Activated T-cell treated with anti-CD3 and anti-CD28 coated beads, Interleukin-2, amount 50 U/mL, for 48 hours (primary cell): ENCODE data around the gene GDPD4.

Experiments used
- DNase-seq, 2 experiments: peaks; one replicate each; pipeline ENCODE4 v3.0.0-alpha.2; 2020

Gene GDPD4

DNA sequence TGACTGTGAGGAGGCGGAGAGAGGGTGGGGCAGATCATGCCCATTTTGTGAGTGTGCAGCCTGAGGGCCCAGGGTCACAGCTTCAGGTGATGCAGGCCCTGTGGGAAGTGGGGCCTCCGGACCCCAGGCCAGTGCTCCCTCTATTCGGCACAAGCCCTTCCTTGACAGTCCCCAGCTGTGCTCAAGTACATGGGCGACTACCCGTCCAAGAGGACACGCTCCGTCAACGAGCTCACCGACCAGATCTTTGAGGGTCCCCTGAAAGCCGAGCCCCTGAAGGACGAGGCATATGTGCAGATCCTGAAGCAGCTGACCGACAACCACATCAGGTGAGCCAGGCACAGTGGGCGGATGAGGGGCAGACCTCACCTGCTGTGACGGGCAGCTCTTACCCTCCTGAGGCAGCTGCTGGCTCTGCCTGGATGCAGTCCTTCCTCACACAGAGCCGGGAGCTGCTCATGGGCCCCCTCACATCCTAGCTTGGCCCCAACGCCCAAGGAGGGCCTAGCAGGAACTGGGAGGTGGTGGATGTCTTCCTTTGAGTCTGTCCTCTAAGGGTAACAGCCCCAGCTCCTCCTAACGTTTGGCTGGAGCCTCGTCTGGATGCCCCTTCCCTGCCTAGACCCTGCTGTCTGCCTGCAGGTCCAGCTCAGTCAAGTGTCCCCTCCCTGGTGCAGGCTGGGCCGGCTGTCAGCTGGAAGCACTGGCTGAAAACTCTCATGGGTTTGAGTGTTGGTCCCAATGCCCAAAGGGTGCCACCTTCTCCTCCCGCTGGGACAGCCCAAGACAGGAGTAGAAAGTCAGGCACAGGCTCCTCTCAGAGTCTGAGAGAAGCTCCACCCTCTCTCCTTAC lies 97.4 kb downstream of the GDPD4 start:
- DNase-seq: no peak

DNA sequence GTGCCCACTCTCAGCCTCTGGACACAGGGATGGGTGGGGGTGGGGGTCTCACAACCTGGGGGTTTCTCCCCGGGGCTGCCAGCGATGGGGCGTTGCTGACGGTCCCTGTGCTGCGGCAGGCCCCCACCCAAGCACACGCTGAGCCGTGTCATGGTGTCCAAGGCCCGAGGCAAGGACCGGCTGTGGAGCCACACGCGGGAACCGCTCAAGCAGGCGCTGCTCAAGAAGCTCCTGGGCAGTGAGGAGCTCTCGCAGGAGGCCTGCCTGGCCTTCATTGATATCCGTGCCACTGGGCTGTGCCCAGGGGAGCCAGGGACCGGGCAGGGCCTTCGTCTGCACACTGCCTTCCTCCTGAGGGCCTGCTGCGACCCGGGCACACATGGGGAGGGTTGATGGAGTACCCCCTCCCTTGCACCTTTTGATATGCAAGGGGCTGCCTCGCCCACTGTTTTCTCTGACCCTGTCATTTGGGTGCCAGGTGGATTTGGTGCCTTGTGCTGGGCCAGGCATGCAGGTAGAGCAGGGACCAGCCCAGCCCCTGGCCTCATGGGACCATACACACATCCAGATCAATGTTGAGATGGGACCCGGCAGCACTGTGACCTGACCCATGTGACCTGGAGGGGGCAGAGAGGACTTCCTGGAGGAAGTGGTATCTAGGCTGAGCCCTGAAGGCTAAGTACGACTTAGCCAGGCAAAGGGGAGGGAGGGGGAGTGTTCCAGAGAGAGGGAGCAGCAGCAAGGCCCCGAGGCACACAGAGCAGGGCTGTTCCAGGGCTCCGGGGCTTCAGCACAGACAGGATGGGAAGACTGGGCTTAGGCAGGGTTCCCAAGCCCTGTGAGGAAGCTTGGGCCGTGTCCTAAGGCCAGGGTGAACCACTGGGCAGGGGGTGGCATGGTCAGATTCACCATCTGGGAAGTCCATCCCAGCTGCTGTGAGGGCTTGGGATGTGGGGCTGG lies 98.3 kb downstream of the GDPD4 start:
- DNase-seq: no peak

DNA sequence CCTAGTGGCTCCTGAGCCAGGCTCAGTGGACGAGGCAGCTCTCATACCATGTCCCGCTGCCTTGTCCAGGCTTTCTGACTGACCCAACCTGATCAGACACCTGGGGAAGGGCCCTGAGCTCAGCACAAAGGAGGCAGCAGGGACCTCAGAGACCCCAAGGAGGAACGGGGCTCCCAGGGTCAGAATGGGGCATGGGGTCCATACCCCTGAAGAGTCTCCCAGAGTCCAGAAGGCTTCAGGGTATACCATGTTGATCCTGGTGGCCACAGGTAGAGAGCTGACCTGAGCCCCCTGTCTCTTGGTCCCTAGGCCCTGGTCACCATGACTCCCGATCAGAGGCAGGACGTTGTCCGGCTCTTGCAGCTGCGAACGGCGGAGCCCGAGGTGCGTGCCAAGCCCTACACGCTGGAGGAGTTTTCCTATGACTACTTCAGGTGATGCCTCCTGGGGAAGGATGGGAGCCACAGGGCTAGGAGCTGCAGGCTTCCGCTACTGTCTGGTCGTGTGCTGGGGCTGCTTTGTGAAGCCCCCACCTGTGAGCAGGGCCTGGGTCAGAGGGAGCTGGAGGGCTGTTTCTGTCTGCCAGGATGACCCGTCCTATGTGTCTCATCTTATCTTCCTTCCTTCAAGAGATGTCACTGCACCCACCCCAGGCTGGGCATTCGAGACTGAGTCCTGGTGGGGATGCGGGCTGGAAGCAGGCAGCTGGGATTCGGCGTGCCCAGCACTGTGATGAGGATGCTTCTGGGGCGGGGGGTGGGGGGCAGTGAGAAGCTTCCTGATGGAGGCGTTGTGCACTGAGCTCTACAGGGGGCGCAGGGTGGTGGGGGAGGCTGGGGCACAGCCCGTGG lies 99.3 kb downstream of the GDPD4 start:
- no peak for DNase-seq

DNA sequence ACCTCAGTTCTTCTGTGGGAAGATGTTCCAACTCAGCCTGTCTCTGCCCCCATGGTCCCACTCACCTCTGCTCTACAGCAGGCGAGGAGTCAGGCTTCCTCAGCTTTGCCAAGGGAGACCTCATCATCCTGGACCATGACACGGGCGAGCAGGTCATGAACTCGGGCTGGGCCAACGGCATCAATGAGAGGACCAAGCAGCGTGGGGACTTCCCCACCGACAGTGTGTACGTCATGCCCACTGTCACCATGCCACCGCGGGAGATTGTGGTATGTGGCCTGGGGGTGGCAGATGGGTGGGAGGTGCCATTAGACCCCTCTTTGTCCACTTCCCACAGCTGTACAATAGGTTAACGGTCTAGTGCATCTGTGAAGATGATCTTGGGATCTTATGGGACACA lies 100.1 kb downstream of the GDPD4 start:
- no peak for DNase-seq

DNA sequence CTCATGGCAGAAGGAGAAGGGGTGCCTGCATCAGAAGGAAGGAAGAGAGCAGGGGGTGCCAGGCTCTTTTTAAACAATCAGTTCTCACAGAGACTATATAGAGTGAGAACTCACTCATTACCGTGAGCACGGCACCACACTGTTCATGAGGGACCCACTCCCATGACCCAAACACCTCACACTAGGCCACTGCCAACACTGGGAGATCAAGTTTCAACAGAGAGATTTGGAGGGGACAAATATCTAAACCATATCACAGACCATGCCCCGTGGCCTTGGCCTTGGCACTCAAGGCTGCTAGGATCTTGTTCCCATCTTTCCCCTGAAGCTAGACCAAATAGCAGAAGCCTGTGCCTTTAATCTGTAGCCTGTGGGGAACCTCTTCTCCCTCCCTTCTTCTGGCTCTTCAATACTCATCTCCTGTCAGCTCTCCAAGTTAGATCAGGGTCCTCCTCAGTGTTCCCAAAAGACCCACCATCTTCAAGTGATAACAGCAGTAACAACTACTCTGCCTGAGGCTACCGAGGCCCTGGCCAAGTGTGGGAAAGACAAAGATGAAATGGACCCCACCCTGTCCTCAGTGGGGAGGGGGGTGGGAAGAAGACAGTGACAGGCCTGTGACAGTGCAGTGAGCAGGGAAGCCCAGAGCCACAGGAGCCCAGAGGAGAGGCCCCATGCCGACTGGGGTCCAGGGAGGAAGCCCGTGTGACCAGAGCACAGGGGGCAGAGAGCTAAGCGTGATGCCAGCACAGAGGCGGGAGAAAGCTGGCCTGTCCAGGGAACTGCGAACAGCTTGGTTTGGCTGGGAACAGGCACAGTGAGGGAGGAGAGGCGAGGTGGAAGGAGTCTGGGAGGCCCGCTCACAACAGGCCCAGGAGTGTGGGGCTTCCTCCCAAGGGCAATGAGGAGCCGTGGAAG lies 100.9 kb downstream of the GDPD4 start:
- no peak for DNase-seq

DNA sequence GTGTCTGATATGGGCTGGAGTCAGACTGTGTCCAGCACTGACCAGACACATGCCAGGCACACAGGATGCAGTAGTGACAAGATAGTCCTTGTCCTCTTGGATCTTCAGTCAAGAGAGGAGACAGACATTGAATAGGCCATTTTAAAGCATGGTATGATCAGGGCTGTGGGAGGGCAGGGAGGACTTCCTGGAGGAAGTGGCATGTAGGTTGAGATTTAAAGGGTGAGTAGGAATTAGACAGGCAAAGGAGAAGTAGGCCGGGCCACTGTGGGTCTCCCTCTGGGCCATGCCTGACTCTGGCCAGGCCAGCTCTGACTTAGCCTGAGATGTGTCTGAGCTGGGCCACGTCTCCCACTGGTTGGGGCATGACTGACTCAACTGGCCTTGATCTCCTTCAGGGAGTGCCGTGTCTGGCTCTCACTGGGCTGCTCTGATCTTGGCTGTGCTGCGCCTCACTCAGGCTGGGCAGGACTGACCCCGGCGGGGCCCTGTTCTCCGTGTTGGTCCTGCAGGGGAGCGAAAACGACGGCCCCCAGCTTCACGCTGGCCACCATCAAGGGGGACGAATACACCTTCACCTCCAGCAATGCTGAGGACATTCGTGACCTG lies 102.2 kb downstream of the GDPD4 start:
- DNase-seq: no peak

DNA sequence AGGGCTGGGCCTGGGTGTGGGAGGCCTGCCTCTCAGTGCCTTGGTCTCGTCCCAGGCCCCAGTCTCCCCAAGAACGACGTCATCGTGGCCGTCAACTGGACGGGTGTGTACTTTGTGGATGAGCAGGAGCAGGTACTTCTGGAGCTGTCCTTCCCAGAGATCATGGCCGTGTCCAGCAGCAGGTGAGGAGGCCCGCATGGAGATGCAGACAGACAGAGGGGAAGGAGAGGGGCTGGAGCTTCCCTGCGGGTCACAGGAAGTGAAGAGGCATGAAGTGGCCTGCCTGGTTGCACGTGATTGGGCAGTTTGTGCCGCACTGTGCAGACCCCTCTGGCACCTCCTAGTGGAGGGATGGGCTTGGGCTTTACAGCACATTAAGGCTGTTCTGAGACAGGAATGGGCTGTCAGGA lies 103.0 kb downstream of the GDPD4 start:
- peak; percentile 56 to 57 for DNase-seq

DNA sequence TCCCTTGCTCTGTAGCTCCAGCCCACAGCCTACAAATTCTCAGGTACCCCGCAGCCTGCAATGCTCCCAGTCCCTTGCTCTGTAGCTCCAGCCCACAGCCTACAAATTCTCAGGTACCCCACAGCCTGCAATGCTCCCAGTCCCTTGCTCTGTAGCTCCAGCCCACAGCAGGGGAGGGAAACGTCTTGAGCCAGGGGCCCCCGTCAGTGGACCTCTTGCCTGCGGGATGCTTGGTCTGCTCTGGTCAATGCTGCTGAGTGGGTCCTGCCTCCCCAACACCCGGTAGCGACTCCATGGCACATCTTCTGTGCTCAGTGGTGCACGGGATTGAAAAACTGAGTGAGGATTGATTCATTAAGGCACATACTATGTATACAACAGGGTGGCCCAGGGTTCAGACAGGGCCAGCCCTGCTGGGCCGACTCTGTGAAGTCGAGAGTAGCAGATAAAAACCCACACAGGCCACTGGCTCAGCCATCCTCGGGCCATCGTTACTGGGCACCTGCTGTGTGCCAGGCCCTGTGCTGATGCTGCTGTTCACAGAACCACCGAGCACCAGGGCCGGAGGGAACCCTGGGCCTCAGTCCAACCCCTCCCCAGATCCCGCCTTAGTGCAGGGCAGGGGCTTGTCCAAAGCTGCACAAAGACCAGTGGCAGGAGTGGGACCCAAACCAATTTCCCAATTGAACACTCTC lies 103.7 kb downstream of the GDPD4 start:
- DNase-seq: no peak

DNA sequence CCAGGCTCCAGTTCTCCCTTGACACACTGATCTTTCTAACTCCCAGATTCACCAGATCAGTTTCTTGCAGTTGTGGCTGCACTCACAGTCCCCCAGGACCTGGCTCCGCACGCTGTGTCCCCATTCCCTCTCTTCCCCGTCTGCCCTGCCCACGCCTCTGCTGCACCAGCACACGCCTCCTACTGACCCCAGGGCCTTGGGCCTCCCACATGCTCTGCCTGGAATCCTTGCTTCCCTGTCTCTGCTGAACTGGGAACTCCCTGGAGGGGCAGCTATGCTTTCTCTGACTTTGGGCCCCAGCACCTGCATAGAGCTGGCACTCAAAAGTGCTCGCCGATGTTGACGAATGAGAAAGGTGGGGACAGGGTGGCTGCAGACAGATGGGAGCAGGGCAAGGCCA lies 104.5 kb downstream of the GDPD4 start:
- DNase-seq: no peak

DNA sequence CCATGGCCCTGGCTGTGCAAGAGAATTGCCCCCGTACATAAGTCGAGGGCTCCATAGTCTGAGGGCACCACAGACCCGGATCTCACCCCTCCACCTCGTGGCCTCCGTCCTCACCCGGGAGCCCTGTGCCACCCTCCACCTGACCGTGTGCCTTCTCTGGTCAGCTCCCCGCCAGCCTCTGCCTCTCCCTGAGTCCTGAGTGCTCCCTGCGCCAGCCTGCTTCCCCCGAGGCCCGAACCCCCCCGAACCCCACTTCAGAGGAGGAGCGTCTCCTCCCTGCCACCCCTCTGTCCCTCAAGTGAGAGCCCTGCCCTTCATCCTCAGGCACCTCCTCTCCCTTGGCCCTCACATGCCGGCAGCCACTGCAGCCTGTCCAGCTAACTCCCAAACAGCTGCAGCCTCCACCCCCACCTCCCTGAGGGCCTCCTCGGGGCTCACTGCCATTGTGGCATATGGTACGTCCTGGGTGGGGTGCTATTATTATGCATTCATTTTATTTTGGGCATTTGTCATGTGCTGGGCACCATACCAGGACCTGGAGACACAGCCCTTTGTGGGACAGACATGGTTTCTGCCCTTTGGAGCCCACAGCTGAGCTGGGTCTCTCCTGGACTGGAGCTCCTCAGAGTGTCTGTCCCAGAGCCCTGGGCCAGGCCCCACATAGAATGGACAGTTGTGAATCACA lies 106.3 kb downstream of the GDPD4 start:
- no peak for DNase-seq

DNA sequence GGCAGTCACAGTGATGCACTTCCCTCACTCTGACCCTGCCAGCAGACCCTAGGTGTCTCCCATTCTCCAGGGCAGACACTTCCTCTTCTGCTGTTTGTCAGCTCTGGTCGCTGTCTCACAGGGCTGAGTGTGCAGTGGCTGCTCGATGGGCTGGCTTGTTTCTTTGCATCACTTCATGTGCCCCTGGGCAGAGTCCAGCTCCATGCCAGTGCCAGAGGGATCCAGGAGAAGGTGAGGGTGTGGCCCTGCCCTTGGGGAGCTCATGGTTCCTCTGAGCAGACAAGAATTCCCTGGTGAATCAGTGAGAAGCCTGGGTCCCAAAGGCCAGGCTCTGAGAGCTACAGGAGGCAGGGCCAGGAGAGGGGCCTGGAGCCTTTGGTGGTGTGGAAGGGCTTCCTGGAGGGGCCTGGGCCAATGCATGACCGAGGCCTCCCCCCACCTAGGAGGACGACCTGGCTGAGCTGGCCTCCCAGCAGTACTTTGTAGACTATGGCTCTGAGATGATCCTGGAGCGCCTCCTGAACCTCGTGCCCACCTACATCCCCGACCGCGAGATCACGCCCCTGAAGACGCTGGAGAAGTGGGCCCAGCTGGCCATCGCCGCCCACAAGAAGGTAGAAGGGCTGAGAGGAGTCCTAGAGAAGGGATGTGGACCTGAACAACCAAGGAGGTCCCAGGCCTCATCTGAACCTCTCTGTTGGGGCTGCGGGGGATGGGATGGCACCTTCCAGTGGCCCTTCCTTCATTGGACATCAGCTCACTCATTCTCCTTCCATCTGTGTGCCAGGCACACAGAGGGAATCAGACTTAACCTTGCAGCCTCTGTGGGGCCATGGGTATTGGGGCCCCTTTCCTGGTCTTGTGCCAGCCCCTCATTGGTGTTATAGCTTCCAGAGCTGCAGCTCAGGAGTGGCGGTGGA lies 107.3 kb downstream of the GDPD4 start:
- DNase-seq: no peak

DNA sequence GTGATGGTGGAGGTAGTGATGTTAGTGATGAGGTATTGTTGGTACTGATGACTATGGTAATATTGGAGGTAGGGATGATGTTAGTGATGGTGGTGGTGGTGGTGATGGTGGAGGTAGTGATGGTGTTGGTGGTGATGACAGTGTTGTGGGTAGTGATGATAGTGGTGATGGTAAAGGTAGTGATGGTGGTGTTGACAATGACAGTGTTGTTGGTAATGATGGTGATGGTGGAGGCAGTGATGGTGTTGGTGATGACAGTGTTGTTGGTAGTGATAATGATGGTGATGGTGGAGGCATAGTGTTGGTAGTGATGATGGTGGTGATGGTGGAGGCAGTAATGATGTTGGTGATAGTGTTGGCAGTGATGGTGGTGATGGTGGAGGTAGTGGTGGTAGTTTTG lies 108.3 kb downstream of the GDPD4 start:
- DNase-seq: no peak

DNA sequence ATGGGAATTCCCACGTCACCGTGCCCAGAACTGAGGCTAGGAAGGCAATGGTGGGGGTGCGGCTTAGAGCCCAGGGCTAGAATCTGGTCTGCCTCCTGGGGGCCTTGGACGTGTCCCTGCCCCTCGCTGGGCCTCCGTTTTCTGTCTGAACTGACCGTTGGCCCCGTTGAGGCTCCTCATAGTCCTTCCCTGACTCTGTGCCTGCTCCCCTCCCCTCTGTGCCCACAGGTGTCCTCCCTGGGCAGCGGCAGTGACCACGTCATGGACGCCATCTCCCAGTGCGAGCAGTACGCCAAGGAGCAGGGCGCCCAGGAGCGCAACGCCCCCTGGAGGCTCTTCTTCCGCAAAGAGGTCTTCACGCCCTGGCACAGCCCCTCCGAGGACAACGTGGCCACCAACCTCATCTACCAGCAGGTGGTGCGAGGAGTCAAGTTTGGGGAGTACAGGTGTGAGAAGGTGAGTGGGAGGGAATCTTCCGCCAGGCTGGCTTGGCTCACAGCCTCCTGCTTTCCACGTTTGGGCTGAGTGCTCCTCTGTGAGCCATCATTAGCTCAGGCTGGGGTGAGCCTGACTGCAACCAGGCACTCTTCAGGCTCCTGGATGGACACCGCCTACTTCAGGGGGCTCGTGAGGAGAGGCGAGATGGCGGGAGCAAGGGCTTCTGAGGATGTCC lies 109.5 kb downstream of the GDPD4 start:
- peak; percentile 78 to 80 for DNase-seq

DNA sequence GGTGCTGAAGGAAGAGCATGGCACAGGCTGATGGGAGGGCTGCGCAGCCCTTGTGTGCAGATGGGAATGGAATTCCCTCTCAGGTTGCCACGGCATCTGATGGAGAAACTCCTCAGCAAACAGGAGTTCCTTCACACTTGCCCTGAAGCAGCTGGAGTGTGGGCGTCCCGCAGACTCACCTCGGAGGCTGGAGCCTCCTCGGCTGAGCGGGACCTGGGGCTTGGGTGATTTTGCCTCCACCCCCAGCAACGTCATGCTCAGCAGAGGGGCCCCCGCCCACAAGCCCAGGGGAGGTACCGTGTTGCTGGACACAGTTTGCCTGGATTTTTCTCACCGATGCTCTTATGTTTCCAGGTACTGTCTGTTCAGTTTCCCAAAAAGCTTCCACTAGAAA lies 110.1 kb downstream of the GDPD4 start:
- DNase-seq: no peak

DNA sequence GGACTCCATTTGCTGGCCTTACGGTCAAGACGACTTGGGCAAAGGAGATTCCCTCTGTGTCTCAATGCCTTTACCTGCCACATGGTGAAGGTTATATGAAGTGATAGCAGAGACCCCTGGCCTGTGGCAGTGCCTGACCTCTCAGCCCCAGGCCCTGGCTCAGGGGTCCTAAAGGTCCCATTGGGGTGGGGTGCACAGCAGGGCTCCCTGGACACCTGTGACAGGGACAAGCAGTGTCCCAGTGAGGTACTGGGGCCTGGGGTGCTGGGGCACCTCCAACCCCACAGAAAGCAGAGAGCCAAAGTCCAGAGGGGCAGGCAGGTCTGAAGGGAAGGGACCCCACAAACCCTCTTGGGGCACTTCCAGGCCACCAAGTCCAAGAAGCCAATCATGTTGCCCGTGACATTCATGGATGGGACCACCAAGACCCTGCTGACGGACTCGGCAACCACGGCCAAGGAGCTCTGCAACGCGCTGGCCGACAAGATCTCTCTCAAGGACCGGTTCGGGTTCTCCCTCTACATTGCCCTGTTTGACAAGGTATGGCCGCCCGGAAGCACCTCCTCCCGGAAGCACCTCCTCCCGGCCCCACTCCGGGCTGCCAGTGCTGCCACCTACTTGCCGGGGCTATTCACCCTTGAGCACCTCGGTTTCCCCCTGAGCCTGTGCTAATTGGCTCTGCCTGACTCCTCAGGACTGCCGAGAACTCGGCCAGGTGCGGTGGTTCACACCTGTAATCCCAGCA lies 111.0 kb downstream of the GDPD4 start:
- DNase-seq: no peak

DNA sequence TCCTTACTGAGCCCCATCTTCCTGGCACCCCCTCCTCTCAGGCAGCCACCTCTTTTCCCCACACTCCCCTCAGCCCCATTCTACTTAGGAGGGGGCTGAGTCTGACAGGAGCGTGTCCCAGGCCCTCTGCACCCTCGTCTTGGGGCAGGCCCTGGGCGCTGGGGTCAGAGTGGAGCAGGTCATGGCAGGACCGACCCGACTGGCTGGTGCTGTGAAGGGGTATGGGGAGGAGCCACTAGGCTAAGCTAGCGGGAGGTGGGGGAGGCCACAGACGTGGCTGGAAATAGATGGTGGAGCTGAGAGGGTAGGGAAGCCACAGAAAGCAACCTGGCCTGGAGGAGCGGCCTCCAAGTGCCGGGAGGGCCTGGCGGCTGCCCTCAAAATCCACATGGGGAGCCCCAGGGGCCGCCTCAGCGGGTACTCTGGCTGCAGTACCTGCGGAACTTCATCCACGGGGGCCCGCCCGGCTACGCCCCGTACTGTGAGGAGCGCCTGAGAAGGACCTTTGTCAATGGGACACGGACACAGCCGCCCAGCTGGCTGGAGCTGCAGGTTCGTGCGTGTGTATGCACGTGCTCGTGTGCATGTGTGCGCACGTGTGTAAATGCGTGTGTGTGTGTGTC lies 111.8 kb downstream of the GDPD4 start:
- DNase-seq: no peak
